ENCODE measurements around the gene AFF3.

DNA sequence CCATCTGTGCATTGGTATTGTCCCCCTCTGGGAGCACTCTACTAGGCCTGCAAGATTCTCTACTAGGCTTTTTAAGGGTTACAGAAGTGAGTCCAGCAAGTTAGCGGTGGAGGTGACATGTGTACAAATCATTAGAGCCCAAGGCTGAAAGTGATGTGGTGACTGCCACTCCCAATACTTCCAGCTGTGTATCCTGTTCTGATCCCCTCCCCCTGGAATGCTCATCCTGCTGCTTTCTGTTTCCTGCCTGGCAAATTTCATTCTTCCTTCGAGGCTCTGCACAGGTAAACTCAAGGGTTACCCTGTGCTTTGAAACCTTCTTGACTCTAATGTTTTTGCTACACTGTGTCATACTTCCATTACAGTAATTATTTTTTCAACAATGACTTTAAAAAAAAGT, 394.0 kb downstream of the AFF3 start:
- TF ChIP-seq, protein P1, sequence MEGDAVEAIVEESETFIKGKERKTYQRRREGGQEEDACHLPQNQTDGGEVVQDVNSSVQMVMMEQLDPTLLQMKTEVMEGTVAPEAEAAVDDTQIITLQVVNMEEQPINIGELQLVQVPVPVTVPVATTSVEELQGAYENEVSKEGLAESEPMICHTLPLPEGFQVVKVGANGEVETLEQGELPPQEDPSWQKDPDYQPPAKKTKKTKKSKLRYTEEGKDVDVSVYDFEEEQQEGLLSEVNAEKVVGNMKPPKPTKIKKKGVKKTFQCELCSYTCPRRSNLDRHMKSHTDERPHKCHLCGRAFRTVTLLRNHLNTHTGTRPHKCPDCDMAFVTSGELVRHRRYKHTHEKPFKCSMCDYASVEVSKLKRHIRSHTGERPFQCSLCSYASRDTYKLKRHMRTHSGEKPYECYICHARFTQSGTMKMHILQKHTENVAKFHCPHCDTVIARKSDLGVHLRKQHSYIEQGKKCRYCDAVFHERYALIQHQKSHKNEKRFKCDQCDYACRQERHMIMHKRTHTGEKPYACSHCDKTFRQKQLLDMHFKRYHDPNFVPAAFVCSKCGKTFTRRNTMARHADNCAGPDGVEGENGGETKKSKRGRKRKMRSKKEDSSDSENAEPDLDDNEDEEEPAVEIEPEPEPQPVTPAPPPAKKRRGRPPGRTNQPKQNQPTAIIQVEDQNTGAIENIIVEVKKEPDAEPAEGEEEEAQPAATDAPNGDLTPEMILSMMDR (conservative IDR thresholded peaks at IDR 0.05; ENCODE audit: low read depth, low read length), result no peak
- no peak for TF ChIP-seq EZH2 (IDR thresholded peaks at IDR 0.05; ENCODE audit: borderline replicate concordance, low read depth, low read length, poor library complexity, severe bottlenecking)

Data from A673 (cell line).